ENCODE results near the gene HES5. TPM values are rescaled to one million over a fixed set of nuclear protein-coding genes. Genes with fewer than 3 reads are reported as not detected.

The HES5 gene
- total RNA-seq, 1 donor from 2014 or later, result not detected

- TF ChIP-seq, protein P1, sequence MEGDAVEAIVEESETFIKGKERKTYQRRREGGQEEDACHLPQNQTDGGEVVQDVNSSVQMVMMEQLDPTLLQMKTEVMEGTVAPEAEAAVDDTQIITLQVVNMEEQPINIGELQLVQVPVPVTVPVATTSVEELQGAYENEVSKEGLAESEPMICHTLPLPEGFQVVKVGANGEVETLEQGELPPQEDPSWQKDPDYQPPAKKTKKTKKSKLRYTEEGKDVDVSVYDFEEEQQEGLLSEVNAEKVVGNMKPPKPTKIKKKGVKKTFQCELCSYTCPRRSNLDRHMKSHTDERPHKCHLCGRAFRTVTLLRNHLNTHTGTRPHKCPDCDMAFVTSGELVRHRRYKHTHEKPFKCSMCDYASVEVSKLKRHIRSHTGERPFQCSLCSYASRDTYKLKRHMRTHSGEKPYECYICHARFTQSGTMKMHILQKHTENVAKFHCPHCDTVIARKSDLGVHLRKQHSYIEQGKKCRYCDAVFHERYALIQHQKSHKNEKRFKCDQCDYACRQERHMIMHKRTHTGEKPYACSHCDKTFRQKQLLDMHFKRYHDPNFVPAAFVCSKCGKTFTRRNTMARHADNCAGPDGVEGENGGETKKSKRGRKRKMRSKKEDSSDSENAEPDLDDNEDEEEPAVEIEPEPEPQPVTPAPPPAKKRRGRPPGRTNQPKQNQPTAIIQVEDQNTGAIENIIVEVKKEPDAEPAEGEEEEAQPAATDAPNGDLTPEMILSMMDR (IDR thresholded peaks at IDR 0.05; ENCODE audit: unreplicated experiment), result no peak
- H3K4me1 Mint-ChIP-seq (ENCODE audit: unreplicated experiment), result no peaks in the 10 kb centered on the region
- H3K27ac Mint-ChIP-seq (ENCODE audit: unreplicated experiment), result no peak overlapping the region
- H3K27me3 Mint-ChIP-seq (ENCODE audit: unreplicated experiment), result peaks cover 8% of the 10 kb centered on the region
- H3K9me3 Mint-ChIP-seq (ENCODE audit: unreplicated experiment), result no peaks in the 10 kb centered on the region
- no peaks in the 10 kb centered on the region for H3K36me3 Mint-ChIP-seq (ENCODE audit: low read depth, unreplicated experiment)
- no peak overlapping the region for H3K4me3 Mint-ChIP-seq (ENCODE audit: unreplicated experiment)
- DNase-seq (ENCODE audit: low spot score), result no peak
Observed at GRCh38 chr1:2563205-2563604, 33.1 kb upstream of the HES5 start.

GRCh38 chr1:2561898-2562895 is 32.1 kb upstream of the HES5 start:
- Mint-ChIP-seq H3K4me1 (ENCODE audit: unreplicated experiment) (no peaks in the 10 kb centered on the region), H3K9me3 (ENCODE audit: unreplicated experiment) (no peaks in the 10 kb centered on the region), H3K36me3 (ENCODE audit: low read depth, unreplicated experiment) (no peaks in the 10 kb centered on the region), H3K27ac (ENCODE audit: unreplicated experiment) (no peak overlapping the region), H3K4me3 (ENCODE audit: unreplicated experiment) (no peak overlapping the region), H3K27me3 (ENCODE audit: unreplicated experiment) (peaks cover 8% of the 10 kb centered on the region)
- no peak for DNase-seq (ENCODE audit: low spot score)
- TF ChIP-seq, protein P1 (IDR thresholded peaks at IDR 0.05; ENCODE audit: unreplicated experiment), result no peak

DNA sequence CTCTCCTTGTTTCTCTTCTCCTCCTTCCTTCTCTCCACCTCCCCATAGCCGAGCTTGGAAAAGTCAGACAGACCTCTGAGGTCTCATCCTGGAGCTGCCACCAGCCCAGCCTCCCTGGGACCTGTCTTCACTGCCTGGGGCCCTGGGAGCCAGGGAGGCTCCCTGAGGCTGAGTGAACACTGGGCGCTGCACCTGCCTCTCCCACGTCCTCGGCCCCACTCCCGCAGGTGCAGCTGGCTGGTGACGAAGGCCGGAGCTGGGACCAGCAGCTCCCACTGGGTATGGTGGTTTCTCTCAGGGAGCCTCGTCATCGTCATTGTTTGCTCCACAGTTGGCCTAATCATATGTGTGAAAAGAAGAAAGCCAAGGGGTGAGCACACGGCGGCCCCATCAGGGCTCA is 31.4 kb upstream of the HES5 start:
- TF ChIP-seq, protein P1 (IDR thresholded peaks at IDR 0.05; ENCODE audit: unreplicated experiment), result no peak
- H3K27me3 Mint-ChIP-seq (ENCODE audit: unreplicated experiment), result peaks cover 11% of the 10 kb centered on the region
- no peaks in the 10 kb centered on the region for H3K9me3 Mint-ChIP-seq (ENCODE audit: unreplicated experiment)

GRCh38 chr1:2560299-2561073 is 30.4 kb upstream of the HES5 start:
- Mint-ChIP-seq H3K4me3 (ENCODE audit: unreplicated experiment) (no peak overlapping the region), H3K27me3 (ENCODE audit: unreplicated experiment) (peaks cover 10% of the 10 kb centered on the region), H3K4me1 (ENCODE audit: unreplicated experiment) (no peaks in the 10 kb centered on the region), H3K36me3 (ENCODE audit: low read depth, unreplicated experiment) (no peaks in the 10 kb centered on the region), H3K9me3 (ENCODE audit: unreplicated experiment) (no peaks in the 10 kb centered on the region), H3K27ac (ENCODE audit: unreplicated experiment) (no peak overlapping the region)
- TF ChIP-seq, protein P1 (IDR thresholded peaks at IDR 0.05; ENCODE audit: unreplicated experiment), result no peak
- no peak for DNase-seq (ENCODE audit: low spot score)

More for the DNA sequence above, 31.4 kb upstream of the HES5 start:
- no peaks in the 10 kb centered on the region for H3K4me1 Mint-ChIP-seq (ENCODE audit: unreplicated experiment)
- H3K4me3 Mint-ChIP-seq (ENCODE audit: unreplicated experiment), result no peak overlapping the region
- H3K27ac Mint-ChIP-seq (ENCODE audit: unreplicated experiment), result no peak overlapping the region
- no peaks in the 10 kb centered on the region for H3K36me3 Mint-ChIP-seq (ENCODE audit: low read depth, unreplicated experiment)
- DNase-seq (ENCODE audit: low spot score), result no peak

Data from endothelial cell (in vitro differentiated cells).